ENCODE measurements around the gene S100A5. TPM values are rescaled to one million over a fixed set of nuclear protein-coding genes. Genes with fewer than 3 reads are reported as not detected.

S100A5 gene
- total and polyA plus RNA-seq, 9 of the 15 experiments (the other 6 are each of a cell fraction or from before 2014, with no cell fraction given) = 0.56 to 1.4 (median 0.64) TPM; not detected in 5

- no peak for TF ChIP-seq RBM34 (IDR thresholded peaks at IDR 0.05; ENCODE audit: borderline replicate concordance, insufficient read depth, low read length)
- TF ChIP-seq ZNF583 (CRISPR knock-in tag; IDR thresholded peaks at IDR 0.05) = peak; percentile 43; the same call in 1 of the 2 replicates
- no peak for TF ChIP-seq SAP30 (IDR thresholded peaks at IDR 0.05; ENCODE audit: borderline replicate concordance, insufficient read depth, low read depth, low read length, poor library complexity, severe bottlenecking)
- TF ChIP-seq ATF6 (CRISPR knock-in tag; IDR thresholded peaks at IDR 0.05) = peak; percentile 66; the same call in 1 of the 2 replicates
- TF ChIP-seq BMI1 (IDR thresholded peaks at IDR 0.05; ENCODE audit: low read length) = no peak
- no peak for TF ChIP-seq SRSF1 (IDR thresholded peaks at IDR 0.05; ENCODE audit: low read depth, low read length)
- TF ChIP-seq ZNF3 (CRISPR knock-in tag; IDR thresholded peaks at IDR 0.05) = no peak
- no peak for TF ChIP-seq ZNF766 (CRISPR knock-in tag; conservative IDR thresholded peaks at IDR 0.05)
- TF ChIP-seq TCF7L2 (IDR thresholded peaks at IDR 0.05; ENCODE audit: low read depth, low read length) = no peak
- TF ChIP-seq DLX4 (CRISPR knock-in tag; IDR thresholded peaks at IDR 0.05) = no peak
- TF ChIP-seq, protein P1, sequence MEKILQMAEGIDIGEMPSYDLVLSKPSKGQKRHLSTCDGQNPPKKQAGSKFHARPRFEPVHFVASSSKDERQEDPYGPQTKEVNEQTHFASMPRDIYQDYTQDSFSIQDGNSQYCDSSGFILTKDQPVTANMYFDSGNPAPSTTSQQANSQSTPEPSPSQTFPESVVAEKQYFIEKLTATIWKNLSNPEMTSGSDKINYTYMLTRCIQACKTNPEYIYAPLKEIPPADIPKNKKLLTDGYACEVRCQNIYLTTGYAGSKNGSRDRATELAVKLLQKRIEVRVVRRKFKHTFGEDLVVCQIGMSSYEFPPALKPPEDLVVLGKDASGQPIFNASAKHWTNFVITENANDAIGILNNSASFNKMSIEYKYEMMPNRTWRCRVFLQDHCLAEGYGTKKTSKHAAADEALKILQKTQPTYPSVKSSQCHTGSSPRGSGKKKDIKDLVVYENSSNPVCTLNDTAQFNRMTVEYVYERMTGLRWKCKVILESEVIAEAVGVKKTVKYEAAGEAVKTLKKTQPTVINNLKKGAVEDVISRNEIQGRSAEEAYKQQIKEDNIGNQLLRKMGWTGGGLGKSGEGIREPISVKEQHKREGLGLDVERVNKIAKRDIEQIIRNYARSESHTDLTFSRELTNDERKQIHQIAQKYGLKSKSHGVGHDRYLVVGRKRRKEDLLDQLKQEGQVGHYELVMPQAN (IDR thresholded peaks at IDR 0.05; ENCODE audit: borderline replicate concordance) = no peak
- 0 out of 2 replicates have a peak, but pooled peaks have one; percentile 53 for TF ChIP-seq ZC3H8 (IDR thresholded peaks at IDR 0.05)
- no peak for TF ChIP-seq XRCC4 (IDR thresholded peaks at IDR 0.05; ENCODE audit: extremely low read depth, insufficient read depth, insufficient read length)
- peak; percentile 66 for TF ChIP-seq ZFX (CRISPR knock-in tag; IDR thresholded peaks at IDR 0.05)
- no peak for TF ChIP-seq STAG1 (CRISPR knock-in tag; IDR thresholded peaks at IDR 0.05; ENCODE audit: borderline replicate concordance)
- peak; percentile 55 for TF ChIP-seq TBP (optimal IDR thresholded peaks at IDR 0.05; ENCODE audit: low read depth, low read length)
- TF ChIP-seq, protein P2, sequence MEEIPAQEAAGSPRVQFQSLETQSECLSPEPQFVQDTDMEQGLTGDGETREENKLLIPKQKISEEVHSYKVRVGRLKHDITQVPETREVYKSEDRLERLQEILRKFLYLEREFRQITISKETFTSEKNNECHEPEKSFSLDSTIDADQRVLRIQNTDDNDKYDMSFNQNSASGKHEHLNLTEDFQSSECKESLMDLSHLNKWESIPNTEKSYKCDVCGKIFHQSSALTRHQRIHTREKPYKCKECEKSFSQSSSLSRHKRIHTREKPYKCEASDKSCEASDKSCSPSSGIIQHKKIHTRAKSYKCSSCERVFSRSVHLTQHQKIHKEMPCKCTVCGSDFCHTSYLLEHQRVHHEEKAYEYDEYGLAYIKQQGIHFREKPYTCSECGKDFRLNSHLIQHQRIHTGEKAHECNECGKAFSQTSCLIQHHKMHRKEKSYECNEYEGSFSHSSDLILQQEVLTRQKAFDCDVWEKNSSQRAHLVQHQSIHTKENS (CRISPR knock-in tag; IDR thresholded peaks at IDR 0.05) = no peak
- TF ChIP-seq PHF21A (IDR thresholded peaks at IDR 0.05; ENCODE audit: borderline replicate concordance, low read depth) = peak; percentile 83; the same call in 1 of the 2 replicates
- no peak for TF ChIP-seq HNRNPH1 (optimal IDR thresholded peaks at IDR 0.05; ENCODE audit: low read depth, low read length)
- 0 out of 4 replicates have a peak, but pooled peaks of 1 of the 2 experiments have one; percentile 64 for TF ChIP-seq KDM4B (IDR thresholded peaks at IDR 0.05; ENCODE audit: borderline replicate concordance in 2 of 2, low read depth in 1 of 2)
Measured at GRCh38 chr1:153566414-153567371, 26.0 kb upstream of the S100A5 start (continued).

Measured in K562 (cell line).